WTC11 (cell line): ENCODE measurements around the gene OSCP1.

ENCODE experiments used
- CBFB ChIP-seq: sonication (generic); formaldehyde crosslinking; IDR thresholded peaks from 2 replicates; pipeline ENCODE4 v1.8.1; 2022; ENCODE audit warnings: mild to moderate bottlenecking, low read depth, missing genetic modification reagents
- CREM ChIP-seq: sonication (generic); formaldehyde crosslinking; IDR thresholded peaks from 2 replicates; pipeline ENCODE4 v1.8.1; 2022; ENCODE audit warnings: mild to moderate bottlenecking, missing genetic modification reagents, moderate library complexity
- CTCF ChIP-seq: fragments of 200-600 bp; IDR thresholded peaks from 2 replicates; pipeline ENCODE4 v1.8.0; 2022; ENCODE audit warnings: antibody characterized with exemption
- ELF4 ChIP-seq: sonication (generic); formaldehyde crosslinking; IDR thresholded peaks from 2 replicates; pipeline ENCODE4 v1.8.1; 2022; ENCODE audit warnings: low read depth, mild to moderate bottlenecking, moderate library complexity, missing genetic modification reagents
- ESRRA ChIP-seq: sonication (generic); formaldehyde crosslinking; IDR thresholded peaks from 2 replicates; pipeline ENCODE4 v1.8.1; 2022; ENCODE audit warnings: mild to moderate bottlenecking, missing genetic modification reagents, borderline replicate concordance
- ETV6 ChIP-seq: sonication (generic); formaldehyde crosslinking; IDR thresholded peaks from 2 replicates; pipeline ENCODE4 v1.8.1; 2022; ENCODE audit warnings: mild to moderate bottlenecking, missing genetic modification reagents
- JUN ChIP-seq: sonication (generic); formaldehyde crosslinking; IDR thresholded peaks from 2 replicates; pipeline ENCODE4 v1.8.0; 2023; ENCODE audit warnings: mild to moderate bottlenecking, missing genetic modification reagents
- MYBL2 ChIP-seq: sonication (generic); formaldehyde crosslinking; IDR thresholded peaks from 2 replicates; pipeline ENCODE4 v1.8.1; 2023; ENCODE audit warnings: mild to moderate bottlenecking, moderate library complexity, missing genetic modification reagents
- NFYB ChIP-seq: sonication (generic); formaldehyde crosslinking; conservative IDR thresholded peaks from 2 replicates; pipeline ENCODE4 v1.8.0; 2022; ENCODE audit warnings: low read depth, missing genetic modification reagents
- STAT6 ChIP-seq: sonication (generic); formaldehyde crosslinking; conservative IDR thresholded peaks from 2 replicates; pipeline ENCODE4 v1.8.1; 2023; ENCODE audit warnings: mild to moderate bottlenecking, low read depth, missing genetic modification reagents, moderate library complexity
- TCF7 ChIP-seq: sonication (generic); formaldehyde crosslinking; IDR thresholded peaks from 2 replicates; pipeline ENCODE4 v1.8.0; 2022; ENCODE audit warnings: mild to moderate bottlenecking, low read depth, missing genetic modification reagents, moderate library complexity
- USF1 ChIP-seq: sonication (generic); formaldehyde crosslinking; IDR thresholded peaks from 2 replicates; pipeline ENCODE4 v1.8.0; 2022; ENCODE audit warnings: mild to moderate bottlenecking, missing genetic modification reagents
- TF ChIP-seq, protein P1 (sequence below): sonication (generic); formaldehyde crosslinking; conservative IDR thresholded peaks from 2 replicates; pipeline ENCODE4 v1.8.1; 2022; ENCODE audit warnings: mild to moderate bottlenecking, missing genetic modification reagents
- TF ChIP-seq, protein P2 (sequence below): sonication (generic); formaldehyde crosslinking; IDR thresholded peaks from 2 replicates; pipeline ENCODE4 v1.8.1; 2023; ENCODE audit warnings: mild to moderate bottlenecking, missing genetic modification reagents, moderate library complexity

- TF ChIP-seq ELF4 (no peak), CTCF (no peak), ESRRA (CRISPR knock-in tag) (no peak), CBFB (no peak), JUN (CRISPR knock-in tag) (no peak), TCF7 (CRISPR knock-in tag) (no peak), STAT6 (CRISPR knock-in tag) (no peak), MYBL2 (CRISPR knock-in tag) (no peak), USF1 (CRISPR knock-in tag) (no peak), NFYB (no peak), CREM (CRISPR knock-in tag) (no peak), ETV6 (CRISPR knock-in tag) (no peak)
- TF ChIP-seq, protein P1, sequence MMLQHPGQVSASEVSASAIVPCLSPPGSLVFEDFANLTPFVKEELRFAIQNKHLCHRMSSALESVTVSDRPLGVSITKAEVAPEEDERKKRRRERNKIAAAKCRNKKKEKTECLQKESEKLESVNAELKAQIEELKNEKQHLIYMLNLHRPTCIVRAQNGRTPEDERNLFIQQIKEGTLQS (CRISPR knock-in tag), result no peak
- TF ChIP-seq, protein P2, sequence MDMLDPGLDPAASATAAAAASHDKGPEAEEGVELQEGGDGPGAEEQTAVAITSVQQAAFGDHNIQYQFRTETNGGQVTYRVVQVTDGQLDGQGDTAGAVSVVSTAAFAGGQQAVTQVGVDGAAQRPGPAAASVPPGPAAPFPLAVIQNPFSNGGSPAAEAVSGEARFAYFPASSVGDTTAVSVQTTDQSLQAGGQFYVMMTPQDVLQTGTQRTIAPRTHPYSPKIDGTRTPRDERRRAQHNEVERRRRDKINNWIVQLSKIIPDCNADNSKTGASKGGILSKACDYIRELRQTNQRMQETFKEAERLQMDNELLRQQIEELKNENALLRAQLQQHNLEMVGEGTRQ, result no peak
These were observed 53.9 kb downstream of the OSCP1 start for GRCh38 chr1:36396359-36396758.
